ELF-1 (cell line): Measurements from ENCODE around the gene GCDH.
"Not testable (repeated sequence)": the region's sequence is repeated elsewhere in the genome, so short reads cannot be mapped to it uniquely, and the experiment has no call there.

Experiments used
- DNase-seq: peaks from one replicate; pipeline ENCODE4 v3.0.0-alpha.2; 2016; ENCODE audit warnings: low read depth, low spot score

The GCDH gene

DNA sequence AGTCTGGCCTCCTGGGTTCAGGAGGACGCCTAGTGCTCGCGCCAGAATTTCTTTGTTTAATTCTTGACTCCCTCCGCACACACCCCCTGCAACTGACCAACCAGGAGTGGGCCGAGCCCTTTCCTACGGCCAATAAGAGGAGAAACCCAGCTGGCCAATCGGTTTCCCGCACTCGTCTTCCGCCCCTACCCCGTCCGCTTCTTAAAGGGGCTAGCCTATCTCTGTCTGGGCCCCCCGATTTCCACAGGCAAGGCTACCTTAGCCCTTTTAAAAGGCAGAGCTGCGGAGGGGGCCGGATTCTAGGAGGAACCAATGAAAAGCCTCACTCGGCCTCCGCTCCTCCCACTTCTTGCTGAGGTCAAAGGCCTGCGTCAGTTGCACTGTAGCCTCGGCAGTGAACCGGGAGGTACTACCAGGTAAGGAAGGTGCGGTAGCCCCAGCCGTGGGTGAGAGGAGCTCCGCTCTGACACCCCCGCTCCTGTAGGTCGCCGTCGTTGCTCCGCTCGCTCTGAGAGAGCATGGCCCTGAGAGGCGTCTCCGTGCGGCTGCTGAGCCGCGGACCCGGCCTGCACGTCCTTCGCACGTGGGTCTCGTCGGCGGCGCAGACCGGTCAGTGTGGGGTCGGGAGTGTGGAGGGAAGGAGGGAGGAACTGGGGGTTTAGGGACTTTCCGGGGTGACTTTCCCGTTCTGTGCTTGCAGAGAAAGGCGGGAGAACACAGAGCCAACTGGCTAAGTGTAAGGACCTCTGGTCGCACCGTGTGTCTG, at the start of gene GCDH:
GCDH (plus strand) TSS at position 374 of the 766 bp plus-strand sequence; CDS start at position 519, 145 bp downstream.
- DNase-seq, result peak; percentile 100

DNA sequence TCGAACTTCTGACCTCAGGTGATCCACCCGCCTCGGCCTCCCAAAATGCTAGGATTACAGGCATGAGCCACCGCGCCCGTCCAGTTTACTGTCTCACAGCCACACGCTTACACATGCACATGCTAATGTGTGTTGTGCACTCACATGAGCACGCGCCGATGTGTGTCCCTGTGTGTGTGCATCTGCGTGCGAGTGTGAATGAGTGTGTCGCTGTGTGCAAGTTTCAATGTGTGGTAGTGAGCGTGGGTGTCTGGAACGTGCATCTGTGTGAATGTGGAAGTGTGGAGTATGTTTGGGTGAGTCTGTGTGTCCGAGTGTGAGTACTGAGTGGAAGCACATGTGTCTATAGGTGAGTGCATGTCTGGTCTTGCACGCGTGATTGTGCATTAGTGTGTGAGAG, 48.4 kb upstream of the GCDH start:
- DNase-seq, result no peak

DNA sequence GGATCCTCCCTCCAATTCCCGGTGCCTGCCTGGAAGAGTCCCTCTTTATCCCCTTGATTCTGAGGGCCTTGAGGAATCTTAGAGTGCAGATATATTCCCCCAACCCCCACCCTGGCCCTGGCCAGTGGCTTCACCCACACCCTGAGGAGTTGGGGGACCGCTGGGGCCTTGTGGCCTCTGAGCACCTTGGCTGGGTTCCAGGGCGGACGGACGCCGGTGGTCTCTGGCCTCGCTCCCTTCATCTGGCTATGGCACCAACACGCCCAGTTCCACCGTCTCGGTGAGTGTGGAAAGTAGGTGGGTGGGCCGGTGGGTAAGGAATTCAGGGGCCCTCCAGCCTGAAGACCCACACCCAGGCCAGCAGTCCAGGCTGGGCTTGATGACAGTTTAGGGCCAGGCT, 47.6 kb upstream of the GCDH start:
- no peak for DNase-seq

DNA sequence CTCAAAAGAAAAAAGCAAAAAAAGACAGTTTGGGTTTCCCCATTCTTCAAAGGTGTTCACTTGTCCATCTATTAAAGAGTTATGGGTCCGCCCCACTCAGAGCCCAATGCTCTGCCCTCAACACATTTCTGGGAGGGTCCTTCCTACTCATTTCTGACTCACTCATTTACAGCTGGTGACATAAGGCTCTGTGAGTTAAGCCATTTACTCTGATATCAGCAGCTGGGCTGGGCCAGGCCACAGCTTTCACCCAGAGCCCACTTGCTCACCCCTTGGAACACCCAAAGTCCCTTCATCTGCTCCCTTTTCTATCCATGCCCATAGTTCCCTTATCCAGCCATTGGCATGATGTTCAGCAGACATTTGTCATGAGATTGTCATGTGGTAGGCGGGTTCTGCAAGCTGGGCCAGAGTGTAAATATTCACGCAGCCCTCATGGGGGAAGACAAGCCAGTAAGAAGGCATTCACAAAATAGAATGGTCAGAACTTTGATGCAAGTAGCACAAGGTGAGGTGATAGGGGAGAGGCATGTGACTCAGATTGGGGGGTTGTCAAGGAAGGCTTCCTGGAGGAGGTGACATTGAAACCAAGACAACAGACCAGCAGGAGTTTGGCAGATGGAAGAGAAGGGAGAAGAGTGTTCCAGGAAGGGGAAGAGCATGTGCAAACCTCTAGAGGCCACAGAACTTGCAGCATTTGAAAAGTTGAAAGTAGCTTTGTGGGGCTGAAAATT, 46.8 kb upstream of the GCDH start:
- no peak for DNase-seq

- DNase-seq, result not testable (repeated sequence)
These were observed 44.3 kb upstream of the GCDH start for GRCh38 chr19:12846613-12847012.

- peak; percentile 96 for DNase-seq
These were observed 43.5 kb upstream of the GCDH start for GRCh38 chr19:12847159-12848139.

GRCh38 chr19:12856653-12857052, 34.3 kb upstream of the GCDH start:
- DNase-seq, result no peak

- no peak for DNase-seq
These were observed 32.7 kb upstream of the GCDH start for GRCh38 chr19:12858041-12858928.

GRCh38 chr19:12859546-12859945, 31.4 kb upstream of the GCDH start:
- DNase-seq, result no peak

DNA sequence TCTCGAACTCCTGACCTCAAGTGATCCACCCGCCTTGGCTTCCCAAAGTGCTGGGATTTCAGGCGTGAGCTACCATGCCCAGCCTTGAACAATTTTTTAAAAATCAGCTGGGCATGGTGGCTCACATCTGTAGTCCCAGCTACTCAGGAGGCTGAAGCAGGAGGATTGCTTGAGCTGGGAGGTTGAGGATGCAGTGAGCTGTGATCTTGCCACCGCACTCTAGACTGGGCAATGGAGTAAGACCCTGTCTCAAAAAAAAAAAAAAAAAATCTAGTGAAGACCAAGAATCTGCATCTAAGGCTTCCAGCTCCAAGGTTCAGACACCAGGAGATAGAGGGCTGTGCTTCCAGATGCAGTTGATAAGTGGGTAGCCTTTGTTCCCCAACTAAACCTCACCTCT, 26.8 kb upstream of the GCDH start:
- no peak for DNase-seq

GRCh38 chr19:12864721-12865715, 25.9 kb upstream of the GCDH start:
- no peak for DNase-seq

DNA sequence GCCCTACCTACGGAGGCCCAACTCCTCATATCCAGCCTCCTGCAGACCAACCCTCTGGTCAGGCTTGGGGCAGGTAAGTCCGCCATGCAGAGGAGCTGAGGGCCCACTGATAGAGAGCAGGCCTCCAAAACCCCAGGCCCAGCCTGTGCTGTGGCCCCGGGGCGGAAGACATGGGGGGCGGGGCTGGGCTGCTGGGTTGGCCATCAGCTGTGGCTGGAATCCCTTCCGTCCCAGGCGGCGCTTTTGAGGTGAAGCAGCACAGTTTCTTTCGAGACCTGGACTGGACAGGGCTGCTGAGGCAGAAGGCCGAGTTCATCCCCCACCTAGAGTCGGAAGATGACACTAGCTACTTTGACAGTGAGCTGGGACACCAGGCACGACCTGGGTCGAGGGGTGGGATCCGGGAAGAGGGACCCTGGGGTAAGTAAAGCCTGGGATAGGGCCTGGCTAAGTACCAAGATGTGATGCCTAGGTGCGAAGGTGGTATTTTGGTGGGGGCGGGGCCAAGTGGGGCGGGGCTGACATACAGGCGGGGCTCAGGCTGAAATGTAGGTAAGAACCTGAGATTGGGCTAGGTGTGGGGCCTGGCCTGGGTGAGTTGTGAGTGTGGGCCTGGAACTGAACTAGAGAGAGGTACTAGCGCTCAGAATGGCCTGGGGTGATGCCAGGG, 25.1 kb upstream of the GCDH start:
- peak; percentile 90 for DNase-seq

DNA sequence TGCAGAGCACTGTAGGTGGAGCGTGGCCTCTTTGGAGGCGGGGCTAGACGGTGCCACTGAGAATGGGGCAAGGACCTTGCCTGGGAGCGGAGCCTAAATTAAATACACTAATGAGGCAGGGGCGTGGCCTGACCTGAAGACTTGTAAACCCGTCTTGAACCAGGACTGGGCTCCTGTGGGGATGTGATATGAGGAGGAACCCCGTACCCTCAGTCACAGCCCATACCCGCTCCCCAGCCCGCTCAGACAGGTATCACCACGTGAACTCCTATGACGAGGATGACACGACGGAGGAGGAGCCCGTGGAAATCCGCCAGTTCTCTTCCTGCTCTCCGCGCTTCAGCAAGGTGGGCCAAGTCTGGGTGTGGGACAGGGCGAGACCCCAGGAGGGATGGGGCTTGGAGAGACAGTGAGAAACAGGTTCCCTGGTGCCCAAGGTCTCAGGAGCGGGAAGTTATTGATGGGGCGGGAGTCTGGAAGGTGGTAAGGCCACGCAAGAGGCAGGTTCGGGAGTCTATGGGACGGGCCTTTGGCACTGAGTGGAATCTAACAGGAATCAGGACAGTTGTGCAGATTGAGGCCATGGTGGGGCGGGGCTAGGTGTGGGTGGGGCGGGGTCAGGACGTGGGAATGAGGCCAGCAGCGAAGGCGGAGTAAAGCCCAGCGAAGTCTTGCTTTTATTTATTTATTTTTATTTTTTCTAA, 24.4 kb upstream of the GCDH start:
- DNase-seq, result no peak

- DNase-seq, result peak; percentile 94
These were observed 23.6 kb upstream of the GCDH start for GRCh38 chr19:12867120-12868099.

DNA sequence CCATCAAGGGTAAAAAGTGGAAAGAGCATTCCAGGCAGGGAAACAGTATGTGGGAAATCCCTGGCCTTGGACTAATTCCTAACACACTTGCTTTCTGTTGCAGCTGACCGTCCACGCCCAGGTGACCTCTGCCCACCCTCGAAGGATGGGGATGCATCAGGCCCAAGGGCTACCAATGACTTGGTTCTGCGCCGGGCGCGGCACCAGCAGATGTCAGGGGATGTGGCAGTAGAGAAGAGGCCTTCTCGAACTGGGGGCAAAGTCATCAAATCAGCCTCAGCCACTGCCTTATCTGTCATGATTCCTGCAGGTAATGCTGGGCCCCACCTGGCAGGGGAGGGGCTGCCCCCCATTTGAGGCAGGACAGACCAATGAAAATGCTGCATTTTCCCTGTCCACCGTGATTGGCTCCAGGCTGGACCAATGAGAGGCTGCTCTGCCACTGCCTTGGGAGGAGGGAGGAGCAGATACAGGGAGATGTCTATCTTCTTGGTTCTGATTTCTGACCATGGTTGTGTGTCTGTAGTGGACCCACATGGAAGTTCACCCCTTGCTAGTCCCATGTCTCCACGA, 22.3 kb upstream of the GCDH start:
- DNase-seq, result no peak

GRCh38 chr19:12871681-12872080, 19.3 kb upstream of the GCDH start:
- no peak for DNase-seq

- peak; percentile 47 for DNase-seq
These were observed 18.7 kb upstream of the GCDH start for GRCh38 chr19:12872255-12872654.
